Transverse colon (tissue), 4 donors: ENCODE measurements around the gene CAB39L. TPM values are rescaled to one million over a fixed set of nuclear protein-coding genes. Genes with fewer than 3 reads are reported as not detected.

Experiments
- DNase-seq: peaks from one replicate; pipeline ENCODE4 v3.0.0-alpha.2; 2019
- H3K27ac ChIP-seq, 4 donors: fragments of 200-600 bp; sonication (generic); 2 replicates each; pipeline ENCODE4 v1.5.1; 2016 to 2018; ENCODE audit warnings: inconsistent platforms in 4 of 4
- H3K27me3 ChIP-seq: fragments of 200-600 bp; sonication (generic); 2 replicates; pipeline ENCODE4 v1.5.1; 2017; ENCODE audit warnings: inconsistent platforms
- H3K36me3 ChIP-seq, 4 donors: fragments of 200-600 bp; sonication (generic); 2 replicates each; pipeline ENCODE4 v1.5.1; 2017 to 2019; ENCODE audit warnings: inconsistent platforms in 4 of 4
- H3K4me1 ChIP-seq, 4 donors: fragments of 200-600 bp; sonication (generic); 2 replicates each; pipeline ENCODE4 v1.5.1; 2017 to 2020; ENCODE audit warnings: inconsistent platforms in 4 of 4
- H3K4me3 ChIP-seq, 4 donors: fragments of 200-600 bp; sonication (generic); 1 replicate in 1 of 4; 2 replicates in 3 of 4; pipeline versions ENCODE4 v1.5.1 to v1.6.1; 2017 to 2019; ENCODE audit warnings: inconsistent platforms in 4 of 4
- H3K9me3 ChIP-seq, 2 donors: fragments of 200-600 bp; sonication (generic); 2 replicates each; pipeline ENCODE4 v1.5.1; 2017 to 2019; ENCODE audit warnings: inconsistent platforms in 2 of 2
- CTCF ChIP-seq, 5 experiments: fragments of 200-600 bp in 3 of 5; fragments of 450-650 bp in 2 of 5; sonication (generic) in 3 of 5; IDR thresholded peaks; 1 replicate in 2 of 5; 2 replicates in 3 of 5; pipeline ENCODE4 v1.5.1; 2016 to 2017; ENCODE audit warnings: antibody characterized with exemption in 5 of 5, inconsistent platforms in 3 of 5, mild to moderate bottlenecking in 2 of 5, moderate library complexity in 1 of 5
- EP300 ChIP-seq: sonication (generic); formaldehyde crosslinking; IDR thresholded peaks from one replicate; pipeline ENCODE4 v1.6.1; 2017; ENCODE audit warnings: antibody characterized with exemption, low read depth
- POLR2A ChIP-seq: fragments of 450-650 bp; IDR thresholded peaks from one replicate; pipeline ENCODE4 v1.6.1; 2016; ENCODE audit warnings: antibody characterized with exemption, mild to moderate bottlenecking, moderate library complexity
- POLR2AphosphoS5 ChIP-seq, 3 donors: sonication (generic); formaldehyde crosslinking; IDR thresholded peaks; one replicate each; pipeline ENCODE4 v1.6.1; 2016; ENCODE audit warnings: antibody characterized with exemption in 3 of 3
- WGBS, 2 donors: methylation state at CpG; one replicate each; pipeline ENCODE4 v1.1.5; 2018; ENCODE audit warnings: low coverage in 1 of 2; 5-methylcytosine and 5-hydroxymethylcytosine counted together
- in situ Hi-C, 4 donors: fragments of 200-750 bp; cut with MboI; loops; one replicate each; pipeline versions ENCODE4 v1.15.0 to v1.15.1; 2017; ENCODE audit warnings: low sequenced_read_pairs in 3 of 4, low pct_ligation_motif_present in 1 of 4, low pct_unique_long_range_greater_than_20kb in 1 of 4
- intact Hi-C: fragments of 100-400 bp; cut with DNase I; formaldehyde crosslinking; loops from one replicate; pipeline ENCODE4 v1.15.1; 2023; ENCODE audit warnings: low total_unique reads
- total RNA-seq, 4 donors: library from RNA; depleted of rRNA; stranded (reverse); fragments of >200 nt; gene quantifications; one replicate each; pipeline ENCODE4 v1.1.0, GENCODE V29; 2016

CAB39L gene
- total RNA-seq, 4 donors from 2014 or later = 23.5 to 36.7 (median 25.4) TPM

GRCh38 chr13:49272296-49272695, 171.6 kb downstream of the CAB39L start:
- intact Hi-C loops = no loop called here
- Histone ChIP-seq H3K27me3 (no peaks in the 10 kb centered on the region), H3K4me1 (peaks cover 0 to 3% (median 0%) of the 10 kb centered on the region in 4 donors), H3K4me3 (no peak overlapping the region), H3K27ac (no peak overlapping the region), H3K36me3 (no peaks in the 10 kb centered on the region), H3K9me3 (no peaks in the 10 kb centered on the region)
- in situ Hi-C loops = no loop called here
- no peak for TF ChIP-seq POLR2AphosphoS5 (IDR thresholded peaks at IDR 0.05)
- TF ChIP-seq EP300 = no peak
- no peak for TF ChIP-seq POLR2A
- no peak for TF ChIP-seq CTCF (IDR thresholded peaks at IDR 0.05)
- WGBS, 2 donors = 22 to 28% methylated on average over 2 of the region's 2 CpGs
- DNase-seq = no peak

- no peak for DNase-seq
- Histone ChIP-seq H3K4me1 (peaks cover 0 to 3% (median 0%) of the 10 kb centered on the region in 4 donors), H3K4me3 (no peak overlapping the region), H3K27me3 (no peaks in the 10 kb centered on the region), H3K27ac (no peak overlapping the region), H3K36me3 (no peaks in the 10 kb centered on the region), H3K9me3 (no peaks in the 10 kb centered on the region)
- WGBS, 2 donors = 33 to 73% methylated on average over 1 of the region's 1 CpG
- TF ChIP-seq EP300 = no peak
- no peak for TF ChIP-seq POLR2AphosphoS5 (IDR thresholded peaks at IDR 0.05)
- intact Hi-C loops (no loop called here), in situ Hi-C loops (no loop called here)
Observed at GRCh38 chr13:49271264-49271663, 172.6 kb downstream of the CAB39L start.

- WGBS, 2 donors = 73% methylated on average over 2 of the region's 2 CpGs; no CpG with 5 or more reads in 1 of the 2 donors
- H3K27me3 ChIP-seq = no peaks in the 10 kb centered on the region
- peaks cover 0 to 6% (median 0%) of the 10 kb centered on the region in 4 donors for H3K36me3 ChIP-seq
- no peaks in the 10 kb centered on the region for H3K9me3 ChIP-seq
- DNase-seq = no peak
- in situ Hi-C loops (no loop called here), intact Hi-C loops (no loop called here)
- TF ChIP-seq CTCF (IDR thresholded peaks at IDR 0.05) (no peak), EP300 (no peak), POLR2A (no peak), POLR2AphosphoS5 (IDR thresholded peaks at IDR 0.05) (no peak)
- no peaks in the 10 kb centered on the region for H3K4me1 ChIP-seq
- H3K4me3 ChIP-seq = no peak overlapping the region
- no peak overlapping the region for H3K27ac ChIP-seq
Observed at GRCh38 chr13:49265822-49266221, 178.0 kb downstream of the CAB39L start.

- Histone ChIP-seq H3K27me3 (no peaks in the 10 kb centered on the region), H3K9me3 (no peaks in the 10 kb centered on the region), H3K36me3 (peaks cover 0 to 20% (median 7%) of the 10 kb centered on the region in 4 donors), H3K4me3 (no peak overlapping the region), H3K27ac (no peak overlapping the region), H3K4me1 (no peaks in the 10 kb centered on the region)
- in situ Hi-C loops = no loop called here
- intact Hi-C loops = no loop called here
- WGBS, 2 donors = 90 to 92% methylated on average over 3 to 6 of the region's 6 CpGs
- TF ChIP-seq POLR2A = no peak
- no peak for TF ChIP-seq CTCF (IDR thresholded peaks at IDR 0.05)
- no peak for TF ChIP-seq POLR2AphosphoS5 (IDR thresholded peaks at IDR 0.05)
- TF ChIP-seq EP300 = no peak
- DNase-seq = no peak
Observed at GRCh38 chr13:49262634-49263033, 181.2 kb downstream of the CAB39L start.

GRCh38 chr13:49259586-49259985, 184.3 kb downstream of the CAB39L start:
- Histone ChIP-seq H3K9me3 (no peaks in the 10 kb centered on the region), H3K4me3 (no peak overlapping the region), H3K27me3 (no peaks in the 10 kb centered on the region), H3K36me3 (peaks cover 0 to 30% (median 10%) of the 10 kb centered on the region in 4 donors), H3K4me1 (no peaks in the 10 kb centered on the region), H3K27ac (no peak overlapping the region)
- TF ChIP-seq POLR2A = no peak
- no peak for TF ChIP-seq EP300
- no peak for TF ChIP-seq POLR2AphosphoS5 (IDR thresholded peaks at IDR 0.05)
- no peak for TF ChIP-seq CTCF (IDR thresholded peaks at IDR 0.05)
- in situ Hi-C loops (no loop called here), intact Hi-C loops (no loop called here)
- no peak for DNase-seq
- 92 to 95% methylated on average over 4 to 6 of the region's 6 CpGs for WGBS, 2 donors
